Central memory CD4-positive, alpha-beta T cell (primary cell): ENCODE measurements around the gene SLC46A1.

Experiments
- DNase-seq: peaks from one replicate; pipeline ENCODE4 v3.0.0; 2022

SLC46A1 gene

GRCh38 chr17:28379814-28380801 is 25.9 kb downstream of the SLC46A1 start:
- no peak for DNase-seq

DNA sequence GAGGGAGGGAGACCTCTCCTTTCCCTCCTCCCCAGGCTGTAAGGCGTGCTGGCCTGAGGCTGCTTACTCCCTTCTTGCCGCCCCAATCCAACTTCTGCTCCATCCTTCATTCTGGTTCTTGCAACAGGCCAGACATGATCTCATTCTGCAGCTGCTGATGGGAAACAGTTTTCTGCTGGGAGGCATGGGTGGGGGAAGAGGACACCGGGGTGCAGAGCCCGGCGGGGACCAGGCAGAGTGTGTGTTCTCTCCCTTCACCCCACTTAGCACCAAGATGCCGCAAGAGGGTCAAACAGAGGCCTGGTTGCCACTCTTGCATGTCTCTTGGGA is 33.1 kb downstream of the SLC46A1 start:
- DNase-seq = no peak

- DNase-seq = no peak
Measured at GRCh38 chr17:28372203-28372944, 33.6 kb downstream of the SLC46A1 start.

GRCh38 chr17:28371245-28372202 is 34.5 kb downstream of the SLC46A1 start, which contains the start of gene SARM1:
Gene SARM1, plus strand, starts transcription at chr17:28371694. Its CDS starts 339 bp downstream, at chr17:28372033.
- DNase-seq = peak; percentile 72

- DNase-seq = no peak
Measured at GRCh38 chr17:28370744-28371103, 35.3 kb downstream of the SLC46A1 start.

GRCh38 chr17:28370035-28370743 is 35.8 kb downstream of the SLC46A1 start, which contains the start of gene VTN:
Gene VTN, minus strand, starts transcription at chr17:28370307. Its CDS starts 104 bp downstream, at chr17:28370203.
- DNase-seq = no peak

- DNase-seq = no peak
Measured at GRCh38 chr17:28369684-28370034, 36.4 kb downstream of the SLC46A1 start.

DNA sequence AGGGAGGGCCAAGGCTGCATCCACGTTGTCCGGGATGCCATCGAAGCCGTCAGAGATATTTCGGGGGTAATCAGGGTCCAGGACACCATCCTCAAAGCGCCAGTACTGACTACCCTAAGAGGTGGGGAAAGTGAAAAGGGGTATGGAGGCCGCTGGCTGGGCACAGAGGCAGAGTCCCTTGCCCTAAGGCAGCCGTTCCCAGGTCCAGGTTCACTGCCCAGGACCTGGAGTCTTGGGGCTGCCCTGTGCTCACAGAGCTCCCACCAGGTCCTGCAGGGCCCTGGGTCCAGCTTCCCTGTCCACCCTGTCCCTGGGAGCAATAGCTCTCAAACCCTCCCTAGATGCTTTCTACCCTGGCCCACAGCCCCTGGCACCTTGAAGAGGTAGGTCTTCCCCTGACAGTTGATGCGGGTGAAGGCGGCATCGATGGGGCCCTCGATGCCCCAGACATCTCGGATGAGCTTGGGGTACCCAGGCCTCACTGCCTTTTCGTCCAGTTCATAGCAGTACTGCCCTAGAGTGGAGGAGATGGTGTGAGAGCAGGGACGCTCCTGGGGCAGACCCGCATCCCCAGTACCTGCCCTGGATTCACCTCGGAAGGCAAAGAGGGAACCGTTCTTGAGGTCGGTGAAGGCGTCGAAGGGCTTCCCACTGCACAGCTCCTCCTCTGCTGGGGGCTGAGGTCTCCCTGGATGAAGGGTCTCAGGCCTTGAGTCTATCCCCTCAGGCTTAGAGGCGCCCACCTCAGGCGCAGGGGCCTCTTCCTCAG is 36.9 kb downstream of the SLC46A1 start:
- DNase-seq = no peak

GRCh38 chr17:28368306-28368831 is 37.6 kb downstream of the SLC46A1 start:
- no peak for DNase-seq

GRCh38 chr17:28367641-28368305 is 38.2 kb downstream of the SLC46A1 start:
- no peak for DNase-seq

- no peak for DNase-seq
Measured at GRCh38 chr17:28366605-28367004, 39.4 kb downstream of the SLC46A1 start.

- DNase-seq = no peak
Measured at GRCh38 chr17:28365487-28365886, 40.5 kb downstream of the SLC46A1 start.

DNA sequence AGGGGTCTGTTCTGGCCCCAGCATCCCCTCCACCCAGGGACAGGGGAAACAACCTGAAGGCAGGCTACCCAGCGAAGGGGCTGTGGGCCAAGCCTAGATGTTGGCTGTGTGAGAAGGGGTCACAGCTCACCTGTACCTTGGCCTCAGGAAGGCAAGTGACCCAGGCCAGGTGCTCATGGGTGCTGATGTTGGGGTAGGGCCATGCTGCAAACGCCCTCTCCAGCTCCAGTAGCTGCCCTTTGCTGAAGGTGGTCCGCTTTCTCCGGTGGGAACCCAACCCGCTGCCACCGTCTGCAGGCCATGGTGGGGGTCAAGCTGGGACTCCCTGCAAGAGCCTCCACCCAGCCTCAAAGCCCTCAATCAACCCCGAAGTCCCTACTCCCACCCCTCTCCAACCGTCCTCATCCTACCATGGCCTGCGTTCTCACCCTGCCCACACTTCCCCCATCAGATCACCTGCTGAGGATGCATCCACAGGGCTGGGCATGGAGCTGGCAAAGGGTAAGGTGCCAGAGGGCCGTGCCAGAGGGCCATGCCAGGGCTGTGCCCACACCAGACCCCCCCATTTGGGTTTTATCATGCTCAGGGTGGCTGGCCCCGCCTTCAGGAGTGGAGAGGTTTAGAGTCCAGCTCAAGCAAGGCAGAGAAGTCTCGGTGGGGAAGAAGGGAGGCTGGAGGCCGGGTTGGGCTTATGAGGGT is 41.2 kb downstream of the SLC46A1 start, which contains the start of gene SEBOX:
SEBOX (minus strand) TSS at position 535 of the 699 bp plus-strand sequence; CDS start at position 487, 48 bp downstream.
- DNase-seq = no peak

DNA sequence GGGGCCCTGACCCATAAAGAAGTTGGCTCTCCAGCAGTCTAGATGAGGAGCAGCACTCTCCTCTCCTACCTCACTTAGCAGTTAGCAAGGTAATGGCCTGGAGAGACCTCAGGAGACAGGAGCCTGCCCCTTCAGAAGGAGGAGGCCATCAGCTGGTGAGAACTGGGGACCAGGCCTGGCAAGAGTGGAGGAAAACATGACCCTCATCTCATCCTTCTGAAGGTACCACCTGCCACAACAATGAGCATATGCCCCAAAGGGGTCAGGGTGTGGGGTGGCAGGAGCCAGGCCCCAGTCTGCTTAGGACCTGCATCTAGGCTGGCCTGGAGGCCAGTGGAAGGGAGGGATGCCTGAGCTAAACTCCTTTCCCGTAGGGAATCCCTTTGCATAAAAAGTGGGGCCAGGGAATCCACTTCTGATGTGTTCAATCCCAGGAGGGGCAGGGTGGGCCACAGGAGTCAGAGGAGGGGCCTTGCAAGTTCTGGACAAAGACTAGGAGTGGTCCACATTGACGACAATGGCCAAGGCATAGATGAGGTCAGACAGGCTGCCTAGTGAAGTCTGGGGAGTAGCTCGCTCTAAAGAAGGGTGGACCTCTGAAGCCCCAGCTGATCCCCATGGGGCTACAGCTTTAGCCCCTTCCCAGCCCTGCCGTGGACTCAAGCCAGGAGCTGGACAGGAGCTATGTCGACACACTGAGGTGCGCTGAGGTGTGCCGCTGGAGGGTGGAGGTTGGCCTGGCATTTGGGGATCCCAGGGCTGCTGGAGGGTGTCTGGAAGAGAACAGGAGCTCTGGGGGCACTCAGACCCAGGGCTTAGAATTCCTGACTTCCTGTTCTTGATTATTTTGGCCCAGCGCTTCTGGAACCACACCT is 42.0 kb downstream of the SLC46A1 start:
- DNase-seq = no peak

DNA sequence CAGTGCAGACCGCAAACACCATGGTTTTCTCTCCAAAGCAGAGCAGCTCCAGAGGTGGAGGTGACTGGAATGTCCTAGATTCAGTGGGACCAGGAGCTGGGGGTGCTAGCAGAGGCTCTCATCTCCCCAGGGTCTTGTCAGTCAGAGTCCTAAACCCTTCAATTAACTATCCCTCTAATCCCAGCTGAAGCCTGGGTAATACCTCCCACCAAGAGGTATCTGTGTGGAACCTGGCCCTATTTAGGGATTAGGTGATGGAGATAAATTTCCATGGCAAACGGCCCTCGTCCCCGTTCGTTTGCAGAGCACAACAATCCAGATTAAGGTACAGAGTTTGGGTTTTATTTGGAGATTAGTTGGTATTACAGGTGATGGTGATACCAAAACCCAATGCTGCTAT is 42.8 kb downstream of the SLC46A1 start:
- no peak for DNase-seq

DNA sequence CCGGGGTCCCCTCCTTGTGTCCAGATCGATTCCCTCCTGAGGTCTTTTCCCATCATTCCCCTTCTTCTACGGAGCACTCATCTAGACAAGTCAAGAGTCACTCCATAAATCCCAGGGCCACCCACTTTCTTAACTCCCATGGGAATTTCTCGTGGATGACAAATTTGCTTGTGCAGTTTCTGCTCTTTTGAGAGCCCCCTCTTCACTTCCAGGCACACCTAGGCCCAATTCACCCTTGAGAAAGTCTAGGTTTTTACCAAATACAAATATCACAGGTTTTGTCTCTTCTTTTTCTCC is 48.2 kb downstream of the SLC46A1 start:
- no peak for DNase-seq

- DNase-seq = peak; percentile 96
Measured at GRCh38 chr17:28357061-28357900, 48.7 kb downstream of the SLC46A1 start, which contains the start of gene POLDIP2. Gene POLDIP2, minus strand, starts transcription at chr17:28357527. Its CDS starts 79 bp downstream, at chr17:28357448.

GRCh38 chr17:28350271-28350670 is 55.7 kb downstream of the SLC46A1 start:
- DNase-seq = no peak
